H9 (cell line): ENCODE measurements around the gene KCTD18. TPM values are rescaled to one million over a fixed set of nuclear protein-coding genes. Genes with fewer than 3 reads are reported as not detected.
A peak's percentile ranks its signal among the peaks of the same experiment; 100 is the strongest.

ENCODE experiments used
- DNase-seq: peaks from one replicate; pipeline ENCODE4 v3.0.0-alpha.2; 2017
- H2AFZ ChIP-seq: one replicate; pipeline ENCODE4 v1.6.1; 2013; ENCODE audit warnings: mild to moderate bottlenecking, low read length, control low read depth, moderate library complexity
- H2AK5ac ChIP-seq: 2 replicates; pipeline ENCODE4 v1.6.1; 2013; ENCODE audit warnings: low read length, control low read depth, mixed read lengths; ENCODE audit not compliant: insufficient read length
- H2BK120ac ChIP-seq: one replicate; pipeline ENCODE4 v1.6.1; 2013; ENCODE audit warnings: low read depth, mild to moderate bottlenecking, low read length, control low read depth, inconsistent platforms; ENCODE audit not compliant: poor library complexity, severe bottlenecking
- H2BK12ac ChIP-seq: 2 replicates; pipeline ENCODE4 v1.6.1; 2013; ENCODE audit warnings: low read length, control low read depth, mixed read lengths, low read depth; ENCODE audit not compliant: insufficient read length
- H2BK15ac ChIP-seq: 2 replicates; pipeline ENCODE4 v1.6.1; 2013; ENCODE audit warnings: low read depth, low read length, control low read depth
- H2BK20ac ChIP-seq: one replicate; pipeline ENCODE4 v1.6.1; 2013; ENCODE audit warnings: low read depth, mild to moderate bottlenecking, low read length, control low read depth, inconsistent platforms; ENCODE audit not compliant: poor library complexity, severe bottlenecking
- H2BK5ac ChIP-seq: 2 replicates; pipeline ENCODE4 v1.6.1; 2013; ENCODE audit warnings: low read length, control low read depth, mixed read lengths; ENCODE audit not compliant: insufficient read length
- H3K14ac ChIP-seq: 2 replicates; pipeline ENCODE4 v1.6.1; 2013; ENCODE audit warnings: low read length, control low read depth; ENCODE audit not compliant: insufficient read depth
- H3K18ac ChIP-seq: 2 replicates; pipeline ENCODE4 v1.6.1; 2013; ENCODE audit warnings: low read depth, mild to moderate bottlenecking, mixed read lengths, low read length, control low read depth; ENCODE audit not compliant: insufficient read length
- H3K23ac ChIP-seq: 2 replicates; pipeline ENCODE4 v1.6.1; 2013; ENCODE audit warnings: low read length, control low read depth, mixed read lengths, low read depth; ENCODE audit not compliant: insufficient read length
- H3K23me2 ChIP-seq: 2 replicates; pipeline ENCODE4 v1.6.1; 2013; ENCODE audit warnings: low read depth, mild to moderate bottlenecking, mixed read lengths, low read length, control low read depth; ENCODE audit not compliant: insufficient read length, poor library complexity, severe bottlenecking
- H3K27ac ChIP-seq: 2 replicates; pipeline ENCODE4 v1.5.1; 2013; ENCODE audit warnings: low read length, control low read depth, mixed read lengths, low read depth; ENCODE audit not compliant: insufficient read length
- H3K27me3 ChIP-seq: 2 replicates; pipeline ENCODE4 v1.6.1; 2013; ENCODE audit warnings: low read length, control low read depth, inconsistent platforms; ENCODE audit not compliant: insufficient read depth
- H3K4ac ChIP-seq: 2 replicates; pipeline ENCODE4 v1.6.1; 2013; ENCODE audit warnings: low read depth, mild to moderate bottlenecking, control low read depth, inconsistent platforms, low read length, moderate library complexity
- H3K4me1 ChIP-seq: 2 replicates; pipeline ENCODE4 v1.6.1; 2013; ENCODE audit warnings: low read length, control low read depth, inconsistent platforms; ENCODE audit not compliant: insufficient read depth
- H3K4me2 ChIP-seq: 2 replicates; pipeline ENCODE4 v1.6.1; 2013; ENCODE audit warnings: low read length, control low read depth, mixed read lengths; ENCODE audit not compliant: insufficient read length, insufficient read depth
- H3K56ac ChIP-seq: 2 replicates; pipeline ENCODE4 v1.6.1; 2013; ENCODE audit warnings: low read depth, mild to moderate bottlenecking, mixed read lengths, low read length, control low read depth; ENCODE audit not compliant: insufficient read length
- H3K79me1 ChIP-seq: 2 replicates; pipeline ENCODE4 v1.6.1; 2013; ENCODE audit warnings: low read depth, mild to moderate bottlenecking, moderate library complexity, low read length, control low read depth, inconsistent platforms; ENCODE audit not compliant: insufficient read depth, poor library complexity, severe bottlenecking
- H3K79me2 ChIP-seq: 2 replicates; pipeline ENCODE4 v1.6.1; 2013; ENCODE audit warnings: low read length, control low read depth, inconsistent platforms; ENCODE audit not compliant: insufficient read depth
- H3K9ac ChIP-seq: 2 replicates; pipeline ENCODE4 v1.6.1; 2013; ENCODE audit warnings: low read length, control low read depth, mixed read lengths; ENCODE audit not compliant: insufficient read length; ENCODE audit errors: extremely low read depth
- H3K9me3 ChIP-seq: one replicate; pipeline ENCODE4 v1.6.1; 2013; ENCODE audit warnings: low read depth, low read length, inconsistent platforms; ENCODE audit not compliant: control insufficient read depth
- H3T11ph ChIP-seq: one replicate; pipeline ENCODE4 v1.6.1; 2013; ENCODE audit warnings: mild to moderate bottlenecking, low read length, control low read depth, inconsistent platforms
- H4K20me1 ChIP-seq: one replicate; pipeline ENCODE4 v1.6.1; 2013; ENCODE audit not compliant: control insufficient read depth, insufficient read length, insufficient read depth
- H4K5ac ChIP-seq: 2 replicates; pipeline ENCODE4 v1.6.1; 2013; ENCODE audit warnings: low read depth, mild to moderate bottlenecking, mixed read lengths, low read length, control low read depth; ENCODE audit not compliant: insufficient read length
- H4K8ac ChIP-seq: replicated peaks from 2 replicates; pipeline ENCODE4 v1.6.1; 2013; ENCODE audit warnings: low read length, control low read depth, mixed read lengths, low read depth; ENCODE audit not compliant: insufficient read length
- H4K91ac ChIP-seq: 2 replicates; pipeline ENCODE4 v1.6.1; 2013; ENCODE audit warnings: low read depth, mild to moderate bottlenecking, moderate library complexity, mixed read lengths, low read length, control low read depth; ENCODE audit not compliant: insufficient read length
- H3K27ac Mint-ChIP-seq, 3 experiments: 2 replicates in 2 of 3; 3 replicates in 1 of 3; pipeline ENCODE4 v1.8.0; 2020 to 2021; ENCODE audit warnings: mixed read lengths in 3 of 3, mild to moderate bottlenecking in 1 of 3, moderate library complexity in 1 of 3
- H3K27me3 Mint-ChIP-seq: 2 replicates; pipeline ENCODE4 v1.8.0; 2021; ENCODE audit warnings: low read depth, mild to moderate bottlenecking, moderate library complexity, mixed read lengths
- H3K36me3 Mint-ChIP-seq, 3 experiments: 2 replicates in 2 of 3; 3 replicates in 1 of 3; pipeline ENCODE4 v1.8.0; 2020 to 2021; ENCODE audit warnings: low read depth in 3 of 3, mixed read lengths in 3 of 3; ENCODE audit not compliant: insufficient read depth in 1 of 3
- H3K4me1 Mint-ChIP-seq, 2 experiments: 2 replicates each; pipeline ENCODE4 v1.8.0; 2020; ENCODE audit warnings: mixed read lengths in 2 of 2
- H3K4me3 Mint-ChIP-seq, 2 experiments: 2 replicates in 1 of 2; 3 replicates in 1 of 2; pipeline ENCODE4 v1.8.0; 2020 to 2021; ENCODE audit warnings: mild to moderate bottlenecking in 2 of 2, mixed read lengths in 2 of 2, moderate library complexity in 1 of 2
- H3K9me3 Mint-ChIP-seq, 2 experiments: 2 replicates in 1 of 2; 3 replicates in 1 of 2; pipeline ENCODE4 v1.8.0; 2020; ENCODE audit warnings: mild to moderate bottlenecking in 2 of 2, mixed read lengths in 2 of 2, moderate library complexity in 1 of 2
- CTCF ChIP-seq: fragments of 200-600 bp; sonication (generic); conservative IDR thresholded peaks from 3 replicates; pipeline ENCODE4 v1.8.0; 2021; ENCODE audit warnings: antibody characterized with exemption, mild to moderate bottlenecking
- WGBS: extraction: QIAGEN DNeasy Blood & Tissue Kit; methylation state at CpG from one replicate; pipeline ENCODE4 v1.1.7; 2013; ENCODE audit warnings: missing lambda C conversion rate, low lambda C conversion rate, mixed read lengths; ENCODE audit not compliant: insufficient read length; ENCODE audit errors: extremely low coverage; 5-methylcytosine and 5-hydroxymethylcytosine counted together
- long read RNA-seq: library from polyadenylated mRNA; unstranded; transcript quantifications from one replicate; pipeline ENCODE4 v2.0.0, GENCODE V29; 2020
- total RNA-seq: library from RNA; stranded (reverse); gene quantifications from 2 replicates; pipeline ENCODE4 v1.2.1, GENCODE V29; 2021

Gene KCTD18
- total RNA-seq, result 3.4 and 4.9 TPM in 2 replicates
- long read RNA-seq, transcript KCTD18-201 (7 exons, 2,940 nt), result major isoform, 24 of 30 reads
- long read RNA-seq, partial matches to known transcripts, result 0 of 30 reads
- long read RNA-seq, other reads (novel, unspliced or antisense), result 3 of 30 reads

- no peaks in the 10 kb centered on the region for H3K27me3 ChIP-seq
- WGBS, result no CpG with 5 or more reads among the region's 78 CpGs
These were observed at the start of gene KCTD18 for GRCh38 chr2:200509612-200510433. Gene KCTD18 (minus strand): TSS chr2:200510068. CDS start chr2:200507016, 3,052 bp downstream.

More at GRCh38 chr2:200509612-200510433, at the start of gene KCTD18:
- Histone ChIP-seq H3K56ac (no peak within 1 kb of the TSS), H2BK5ac (no peak within 1 kb of the TSS), H4K20me1 (no peaks in the 10 kb centered on the region), H3K23me2 (peaks cover 5% of the 10 kb centered on the region), H2AFZ (peak within 1 kb of the TSS; percentile 42), H4K5ac (no peak within 1 kb of the TSS), H2AK5ac (no peak within 1 kb of the TSS), H3K79me2 (no peaks in the 10 kb centered on the region), H3K4me2 (peak within 1 kb of the TSS; percentile 83), H3K79me1 (no peaks in the 10 kb centered on the region), H2BK15ac (no peak within 1 kb of the TSS), H3K14ac (peak within 1 kb of the TSS; percentile 66), H4K91ac (no peak within 1 kb of the TSS), H2BK20ac (no peak within 1 kb of the TSS), H3K27ac (no peak within 1 kb of the TSS), H3K23ac (no peak within 1 kb of the TSS), H3K9me3 (no peaks in the 10 kb centered on the region), H3K9ac (peak within 1 kb of the TSS; percentile 73), H3T11ph (no peak within 1 kb of the TSS), H3K4me1 (no peaks in the 10 kb centered on the region; the same call in 1 of the 2 replicates), H2BK120ac (no peak within 1 kb of the TSS), H3K4ac (no peak within 1 kb of the TSS), H4K8ac (no peak within 1 kb of the TSS), H3K18ac (peak within 1 kb of the TSS; percentile 63), H2BK12ac (no peak within 1 kb of the TSS)
- H3K27me3 Mint-ChIP-seq, result no peaks in the 10 kb centered on the region
- no peaks in the 10 kb centered on the region; a peak in 2 of 7 replicates for H3K36me3 Mint-ChIP-seq
- peak; percentile 88 for DNase-seq
- no peaks in the 10 kb centered on the region for H3K9me3 Mint-ChIP-seq
- H3K27ac Mint-ChIP-seq, result peak within 1 kb of the TSS in 1 of 3 experiments; percentile 72; a peak in 3 of 7 replicates
- H3K4me3 Mint-ChIP-seq, result peak within 1 kb of the TSS; percentile 82 to 84
- peak; percentile 87 for TF ChIP-seq CTCF
- peaks cover 11 to 13% of the 10 kb centered on the region in 2 experiments for H3K4me1 Mint-ChIP-seq
